ENCODE measurements around the gene HPDL. TPM values are rescaled to one million over a fixed set of nuclear protein-coding genes. Genes with fewer than 3 reads are reported as not detected.
"Not testable (repeated sequence)": the region's sequence is repeated elsewhere in the genome, so short reads cannot be mapped to it uniquely, and the experiment has no call there.

HPDL gene
- total RNA-seq (1 to 10 TPM in 5 of 7 donors, under 1 TPM in 1, not detected in 1; 0.80 to 2.0 (median 1.4) TPM), polyA plus RNA-seq (under 1 TPM; 0.12 to 0.62 TPM)
- long read RNA-seq, donor 1, transcript HPDL-201 (1 exons, 1,629 nt) = major isoform, 9 of 9 reads
- long read RNA-seq, donor 1, partial matches to known transcripts = 0 of 9 reads
- long read RNA-seq, donor 1, other reads (novel, unspliced or antisense) = 0 of 9 reads
- long read RNA-seq, donor 2, partial matches to known transcripts = 0 of 3 reads
- long read RNA-seq, donor 2, other reads (novel, unspliced or antisense) = 0 of 3 reads
- long read RNA-seq, donor 3, partial matches to known transcripts = 0 of 3 reads
- long read RNA-seq, donor 3, other reads (novel, unspliced or antisense) = 0 of 3 reads

DNA sequence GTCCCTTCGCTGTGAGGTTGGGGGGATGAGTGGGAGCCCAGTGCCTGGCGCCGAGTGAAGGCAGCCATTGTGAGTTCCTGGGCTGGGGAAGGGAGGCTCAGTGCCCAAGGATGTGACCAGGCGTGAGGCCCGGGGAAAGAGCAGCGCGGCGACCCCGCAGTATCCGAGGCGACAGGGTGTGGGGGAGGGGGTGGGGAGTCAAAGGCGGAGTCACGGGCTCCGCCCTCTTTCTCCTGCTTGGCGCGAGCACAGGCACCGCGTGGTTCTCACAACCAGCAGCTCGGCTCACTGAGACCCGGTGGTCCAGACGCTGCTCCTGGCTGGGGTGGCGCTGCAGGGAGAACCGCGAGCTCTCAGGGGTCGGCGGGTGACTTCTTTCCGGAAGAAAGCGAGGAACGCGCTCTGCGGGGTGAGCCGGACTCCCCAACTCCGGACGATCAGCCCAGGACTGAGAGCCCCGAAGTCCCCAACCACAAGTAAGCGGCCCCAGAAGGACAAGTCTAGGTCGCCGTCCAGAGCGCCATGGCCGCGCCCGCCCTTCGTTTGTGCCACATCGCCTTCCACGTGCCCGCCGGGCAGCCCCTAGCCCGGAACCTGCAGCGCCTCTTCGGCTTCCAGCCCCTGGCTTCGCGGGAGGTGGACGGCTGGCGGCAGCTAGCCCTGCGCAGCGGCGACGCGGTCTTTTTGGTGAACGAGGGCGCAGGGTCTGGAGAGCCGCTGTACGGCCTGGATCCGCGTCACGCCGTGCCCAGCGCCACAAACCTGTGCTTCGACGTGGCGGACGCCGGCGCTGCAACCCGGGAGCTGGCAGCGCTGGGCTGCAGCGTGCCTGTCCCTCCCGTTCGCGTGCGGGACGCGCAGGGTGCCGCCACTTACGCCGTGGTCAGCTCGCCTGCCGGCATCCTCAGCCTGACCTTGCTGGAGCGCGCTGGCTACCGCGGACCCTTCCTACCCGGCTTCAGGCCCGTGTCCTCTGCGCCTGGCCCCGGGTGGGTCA, at the start of gene HPDL:
Gene HPDL (plus strand): TSS at position 269 of the 997 bp plus-strand sequence. CDS start 254 bp downstream, at position 523.
- intact Hi-C loops (cut with DNase I) = no loop called here
- WGBS, 3 donors = 1 to 4% (median 2%) methylated on average over 84 to 96 of the region's 96 CpGs

DNA sequence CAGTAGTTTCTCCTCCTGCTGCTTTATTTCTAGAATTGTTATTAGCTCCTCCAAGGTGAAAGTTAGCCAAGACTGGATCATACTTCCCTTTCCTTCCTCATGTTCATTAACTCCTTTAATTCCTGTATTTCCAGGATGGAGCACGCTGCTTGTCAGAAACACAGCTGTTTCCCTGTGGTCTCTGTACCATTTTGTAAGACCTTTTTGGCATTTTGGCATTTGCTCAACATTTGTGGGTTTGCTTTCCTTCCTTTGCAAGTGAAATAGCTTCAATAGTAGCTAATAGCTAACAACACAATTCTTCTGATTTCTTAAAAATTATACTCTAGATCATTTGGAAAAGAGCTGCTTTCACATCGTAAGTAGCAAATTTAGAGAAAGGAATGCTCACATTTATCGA, 44.3 kb upstream of the HPDL start:
- intact Hi-C loops (cut with DNase I) = no loop called here
- Histone ChIP-seq H3K4me3 (no peak overlapping the region), H3K36me3 (no peaks in the 10 kb centered on the region), H3K9me3 (no peaks in the 10 kb centered on the region), H3K27me3 (no peaks in the 10 kb centered on the region), H3K4me1 (ENCODE audit: insufficient read depth) (peaks cover 2% of the 10 kb centered on the region), H3K27ac (no peak overlapping the region)
- TF ChIP-seq, protein P1, sequence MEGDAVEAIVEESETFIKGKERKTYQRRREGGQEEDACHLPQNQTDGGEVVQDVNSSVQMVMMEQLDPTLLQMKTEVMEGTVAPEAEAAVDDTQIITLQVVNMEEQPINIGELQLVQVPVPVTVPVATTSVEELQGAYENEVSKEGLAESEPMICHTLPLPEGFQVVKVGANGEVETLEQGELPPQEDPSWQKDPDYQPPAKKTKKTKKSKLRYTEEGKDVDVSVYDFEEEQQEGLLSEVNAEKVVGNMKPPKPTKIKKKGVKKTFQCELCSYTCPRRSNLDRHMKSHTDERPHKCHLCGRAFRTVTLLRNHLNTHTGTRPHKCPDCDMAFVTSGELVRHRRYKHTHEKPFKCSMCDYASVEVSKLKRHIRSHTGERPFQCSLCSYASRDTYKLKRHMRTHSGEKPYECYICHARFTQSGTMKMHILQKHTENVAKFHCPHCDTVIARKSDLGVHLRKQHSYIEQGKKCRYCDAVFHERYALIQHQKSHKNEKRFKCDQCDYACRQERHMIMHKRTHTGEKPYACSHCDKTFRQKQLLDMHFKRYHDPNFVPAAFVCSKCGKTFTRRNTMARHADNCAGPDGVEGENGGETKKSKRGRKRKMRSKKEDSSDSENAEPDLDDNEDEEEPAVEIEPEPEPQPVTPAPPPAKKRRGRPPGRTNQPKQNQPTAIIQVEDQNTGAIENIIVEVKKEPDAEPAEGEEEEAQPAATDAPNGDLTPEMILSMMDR (IDR thresholded peaks at IDR 0.05) = no peak
- TF ChIP-seq EP300 (IDR thresholded peaks at IDR 0.05) = no peak
- TF ChIP-seq POLR2A (IDR thresholded peaks at IDR 0.05) = no peak
- 6 to 12% (median 9%) methylated on average over 3 of the region's 3 CpGs for WGBS, 3 donors
- no peak for DNase-seq

More for the DNA sequence above, at the start of gene HPDL:
- peak; percentile 70 to 84 (median 79) for DNase-seq
- Histone ChIP-seq H3K4me1 (ENCODE audit: insufficient read depth) (peaks cover 4% of the 10 kb centered on the region), H3K27me3 (no peaks in the 10 kb centered on the region), H3K9me3 (no peaks in the 10 kb centered on the region), H3K36me3 (no peaks in the 10 kb centered on the region), H3K27ac (no peak within 1 kb of the TSS), H3K4me3 (peak within 1 kb of the TSS; percentile 39)
- TF ChIP-seq POLR2A (IDR thresholded peaks at IDR 0.05) = no peak
- TF ChIP-seq, protein P1 (IDR thresholded peaks at IDR 0.05) = no peak
- no peak for TF ChIP-seq EP300 (IDR thresholded peaks at IDR 0.05)

GRCh38 chr1:45284858-45285257, 41.8 kb upstream of the HPDL start:
- intact Hi-C loops (cut with DNase I); H3K27me3 ChIP-seq; H3K36me3 ChIP-seq; H3K4me3 ChIP-seq; H3K4me1 ChIP-seq (ENCODE audit: insufficient read depth); H3K27ac ChIP-seq; DNase-seq; H3K9me3 ChIP-seq: not testable (repeated sequence)
- 85 to 92% (median 87%) methylated on average over 9 of the region's 9 CpGs for WGBS, 3 donors

DNA sequence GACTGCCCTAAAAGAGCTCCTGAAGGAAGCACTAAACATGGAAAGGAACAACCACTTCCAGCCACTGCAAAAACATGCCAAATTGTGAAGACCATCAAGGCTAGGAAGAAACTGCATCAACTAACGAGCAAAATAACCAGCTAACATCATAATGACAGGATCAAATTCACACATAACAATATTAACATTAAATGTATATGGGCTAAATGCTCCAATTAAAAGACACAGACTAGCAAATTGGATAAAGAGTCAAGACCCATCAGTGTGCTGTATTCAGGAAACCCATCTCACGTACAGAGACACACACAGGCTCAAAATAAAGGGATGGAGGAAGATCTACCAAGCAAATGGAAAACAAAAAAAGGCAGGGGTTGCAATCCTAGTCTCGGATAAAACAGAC, 40.2 kb upstream of the HPDL start:
- DNase-seq = not testable (repeated sequence)

GRCh38 chr1:45291002-45291401, 35.7 kb upstream of the HPDL start:
- H3K4me3 ChIP-seq; H3K27me3 ChIP-seq; intact Hi-C loops (cut with DNase I); H3K27ac ChIP-seq; H3K9me3 ChIP-seq; H3K4me1 ChIP-seq (ENCODE audit: insufficient read depth); H3K36me3 ChIP-seq; DNase-seq: not testable (repeated sequence)
- WGBS, 3 donors = 79 to 82% (median 81%) methylated on average over 6 of the region's 6 CpGs

More for the DNA sequence above, 40.2 kb upstream of the HPDL start:
- H3K27ac ChIP-seq; H3K9me3 ChIP-seq; H3K36me3 ChIP-seq; H3K27me3 ChIP-seq; intact Hi-C loops (cut with DNase I); H3K4me1 ChIP-seq (ENCODE audit: insufficient read depth); H3K4me3 ChIP-seq: not testable (repeated sequence)
- 84 to 90% (median 88%) methylated on average over 2 to 3 of the region's 3 CpGs for WGBS, 3 donors

Measured in ovary (tissue), 10 donors.